SH-SY5Y (cell line): Measurements from ENCODE around the gene CSRNP3.

Source experiments
- GATA2 ChIP-seq: IDR thresholded peaks from 2 replicates; pipeline ENCODE4 v1.6.1; 2011; ENCODE audit warnings: mild to moderate bottlenecking, low read depth, low read length
- GATA3 ChIP-seq: IDR thresholded peaks from 2 replicates; pipeline ENCODE4 v1.6.1; 2011; ENCODE audit warnings: low read depth, mild to moderate bottlenecking, low read length, moderate library complexity

GRCh38 chr2:165686800-165687199 lies 217.3 kb downstream of the CSRNP3 start:
- no peak for TF ChIP-seq GATA2
- TF ChIP-seq GATA3: no peak
